ENCODE measurements around the gene SEZ6L.

The SEZ6L gene

DNA sequence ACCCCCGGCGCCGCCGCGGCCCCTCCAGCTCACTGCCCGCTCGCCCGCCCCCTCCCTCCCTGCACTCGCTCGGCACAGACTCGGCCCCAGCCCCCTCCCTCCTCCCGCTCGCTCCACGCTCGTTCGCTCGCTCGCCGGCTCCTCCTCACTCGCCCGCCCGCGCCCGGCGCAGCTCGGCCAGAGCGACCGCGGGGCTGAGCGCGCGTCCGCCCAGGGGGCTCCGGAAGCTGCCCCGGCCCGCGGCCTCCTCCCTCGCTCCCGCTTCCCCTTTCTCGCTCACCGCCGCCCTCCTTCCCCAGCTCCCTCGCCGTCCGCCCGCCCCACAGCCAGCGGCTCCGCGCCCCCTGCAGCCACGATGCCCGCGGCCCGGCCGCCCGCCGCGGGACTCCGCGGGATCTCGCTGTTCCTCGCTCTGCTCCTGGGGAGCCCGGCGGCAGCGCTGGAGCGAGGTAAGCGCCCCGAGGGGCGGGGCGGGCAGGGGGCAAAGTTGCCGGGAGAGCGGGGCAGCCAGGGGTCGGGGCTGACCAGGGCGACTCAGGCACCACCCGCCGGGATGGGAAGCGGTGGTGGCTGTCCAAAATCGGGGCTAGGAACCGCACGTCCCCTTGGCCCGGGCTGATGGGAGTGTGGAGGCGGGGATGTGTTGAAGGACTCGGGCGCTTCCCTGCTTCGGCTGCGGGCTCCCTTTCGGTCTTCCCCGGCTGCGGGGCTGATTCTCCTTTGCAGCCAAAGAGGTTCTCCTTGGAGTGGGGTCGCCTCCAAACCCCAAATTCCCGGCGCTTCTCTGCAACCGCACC, at the start of gene SEZ6L:
Gene SEZ6L, plus strand, starts transcription at position 148 of the 797 bp plus-strand sequence. Its CDS starts 208 bp downstream, at position 356.
- DNase-seq = no peak

DNA sequence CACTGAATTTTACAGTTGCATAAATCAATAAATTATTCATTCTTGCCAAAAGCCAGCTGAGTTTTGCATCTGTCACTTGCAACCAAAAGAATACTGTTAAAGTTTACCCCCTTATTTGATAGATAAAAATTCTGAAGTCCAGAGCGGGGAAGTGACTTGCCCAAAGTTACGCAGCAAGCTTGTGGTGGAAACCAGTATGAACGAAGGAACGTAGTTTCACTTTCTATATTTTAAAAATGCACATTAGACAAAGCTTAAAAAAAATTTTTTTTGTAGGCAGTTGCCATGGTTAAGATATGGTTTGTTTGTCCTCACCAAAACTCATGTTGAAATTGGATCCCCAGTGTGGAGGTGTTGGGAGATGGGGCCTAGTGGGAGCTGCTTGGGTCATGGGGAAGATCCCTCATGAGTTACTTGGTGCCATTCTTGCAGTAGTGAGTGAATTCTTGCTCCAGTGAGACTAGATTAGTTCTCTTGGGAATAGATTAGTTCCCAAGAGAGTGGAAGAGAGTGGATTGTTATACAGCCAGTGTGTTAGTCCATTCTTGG, 46.3 kb upstream of the SEZ6L start:
- DNase-seq = no peak

DNA sequence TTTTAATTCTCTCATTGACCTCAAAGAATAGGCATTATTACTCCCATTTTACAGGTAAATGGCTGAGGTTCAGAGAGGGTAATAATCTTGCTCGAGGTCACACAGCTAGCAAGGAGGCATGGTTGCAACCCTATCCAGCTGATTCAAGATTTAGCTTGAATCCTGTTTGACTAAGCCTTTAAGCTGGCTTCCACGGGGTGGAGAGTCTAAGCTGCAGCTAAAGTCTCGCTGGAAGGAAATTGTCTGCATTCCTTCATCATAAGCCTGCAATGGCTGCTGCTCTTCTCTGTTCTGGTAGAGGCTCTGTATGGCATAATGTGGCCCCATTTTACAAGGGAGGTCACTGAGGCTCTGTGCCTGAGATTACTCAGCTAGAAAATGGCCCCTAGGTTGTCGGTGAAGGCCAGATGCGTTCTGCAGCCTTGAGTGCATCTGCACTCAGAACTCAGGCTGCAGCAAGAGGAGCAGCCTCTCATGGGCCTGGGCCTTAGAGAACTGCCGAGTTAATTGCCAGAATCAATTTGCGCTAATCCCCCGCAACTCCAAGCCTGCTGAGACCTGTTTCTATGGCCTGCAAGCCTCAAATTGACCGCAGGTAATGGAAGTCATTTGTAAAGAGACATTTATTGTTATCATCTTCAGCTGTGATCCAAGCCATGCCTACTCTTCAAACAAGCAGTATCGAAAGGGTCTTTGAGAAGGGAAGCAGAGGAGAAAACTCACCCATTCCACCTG, 44.1 kb upstream of the SEZ6L start:
- DNase-seq = no peak

DNA sequence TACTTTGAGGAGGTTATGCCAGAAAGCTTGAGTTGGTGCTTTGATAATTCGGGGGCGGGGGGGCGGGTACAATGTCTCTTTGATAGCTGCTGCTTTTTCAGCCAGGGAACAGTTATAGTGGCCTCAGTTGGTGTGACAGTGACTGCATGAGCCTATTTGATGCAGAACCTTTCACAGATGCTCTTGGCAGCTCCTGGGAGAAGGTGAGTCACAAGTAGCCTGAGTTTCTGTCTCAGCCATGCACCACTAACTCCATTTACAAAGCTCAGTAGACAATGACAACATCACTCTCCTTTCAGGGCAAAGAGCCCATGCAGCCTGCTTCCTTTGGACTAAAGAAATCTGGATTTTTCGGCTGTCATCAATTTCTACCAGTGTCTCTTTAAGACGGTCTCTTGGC, 42.1 kb upstream of the SEZ6L start:
- DNase-seq = no peak

DNA sequence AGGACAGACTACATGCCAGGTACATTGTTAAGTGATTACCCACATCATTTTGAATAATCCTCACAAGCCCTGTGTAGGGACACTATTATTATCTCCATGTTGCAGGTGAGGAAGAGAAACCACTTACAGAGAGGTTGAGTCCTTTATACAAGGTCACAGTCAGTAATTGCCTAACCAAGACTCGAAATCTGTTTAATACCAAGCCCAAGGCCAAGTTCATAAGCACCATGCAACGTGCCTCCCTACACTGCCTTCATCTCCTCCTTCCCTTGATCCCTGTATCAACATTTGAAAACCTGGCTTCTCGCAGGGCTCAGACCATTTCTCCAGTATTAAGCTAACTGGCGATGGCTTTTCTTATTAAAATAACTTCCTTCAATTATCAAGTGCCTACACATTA, 41.7 kb upstream of the SEZ6L start:
- DNase-seq = no peak

DNA sequence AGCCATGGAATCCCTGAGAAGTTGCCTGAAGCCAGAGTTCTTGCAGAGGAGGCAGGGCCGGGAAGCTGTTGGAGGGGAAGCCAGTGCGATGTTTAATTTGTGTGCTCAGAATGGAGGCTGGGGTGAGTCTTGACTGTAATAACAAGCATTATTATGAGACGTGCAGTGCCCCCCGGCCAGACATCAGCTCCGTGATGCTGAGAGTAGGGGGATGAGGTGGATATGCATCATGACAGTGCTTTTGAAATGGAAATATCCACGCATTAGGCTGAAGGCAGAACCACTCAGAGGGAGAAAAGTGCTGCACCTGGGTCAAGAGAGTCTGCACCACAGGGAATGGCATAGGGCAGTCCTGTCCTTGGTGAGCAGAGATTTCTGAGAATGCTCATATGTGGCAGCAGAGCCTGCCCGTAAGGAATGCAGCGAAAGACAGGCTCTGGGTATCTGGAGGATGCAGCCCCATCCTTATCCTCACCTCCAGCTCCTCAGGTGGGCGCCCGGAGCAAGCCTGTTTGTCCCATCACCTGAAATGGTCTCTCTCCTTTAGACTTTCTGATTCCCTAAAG, 37.6 kb upstream of the SEZ6L start:
- no peak for DNase-seq

DNA sequence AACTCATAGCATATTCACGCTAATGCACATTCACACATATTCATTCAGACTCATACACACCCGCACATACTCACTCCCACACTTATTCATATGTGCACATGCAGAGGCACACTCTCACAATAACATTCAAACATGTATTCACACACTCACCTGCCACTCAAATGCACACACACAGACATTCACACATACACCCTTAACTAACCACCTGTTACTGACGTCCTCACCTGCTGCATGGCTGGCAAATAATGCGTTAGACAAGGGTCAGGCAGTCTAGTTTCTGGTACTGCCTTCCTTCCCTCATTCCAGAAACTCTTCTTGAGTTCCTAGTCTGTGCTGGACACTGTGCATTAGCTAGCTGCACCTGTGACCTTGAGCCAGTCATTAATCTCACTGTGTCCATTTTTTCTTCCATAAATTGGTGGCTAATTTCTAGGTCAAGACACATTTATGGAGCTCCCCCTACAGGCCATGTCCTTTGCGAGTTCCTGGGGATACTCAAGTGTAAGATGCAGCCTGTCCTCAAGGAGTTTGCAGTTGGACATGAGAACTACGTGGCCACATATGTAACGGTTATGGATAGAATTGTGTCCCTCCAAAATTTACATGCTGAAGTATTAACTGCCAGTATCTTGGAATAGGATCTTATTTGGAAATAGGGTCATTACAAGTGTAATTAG, 34.5 kb upstream of the SEZ6L start:
- no peak for DNase-seq

DNA sequence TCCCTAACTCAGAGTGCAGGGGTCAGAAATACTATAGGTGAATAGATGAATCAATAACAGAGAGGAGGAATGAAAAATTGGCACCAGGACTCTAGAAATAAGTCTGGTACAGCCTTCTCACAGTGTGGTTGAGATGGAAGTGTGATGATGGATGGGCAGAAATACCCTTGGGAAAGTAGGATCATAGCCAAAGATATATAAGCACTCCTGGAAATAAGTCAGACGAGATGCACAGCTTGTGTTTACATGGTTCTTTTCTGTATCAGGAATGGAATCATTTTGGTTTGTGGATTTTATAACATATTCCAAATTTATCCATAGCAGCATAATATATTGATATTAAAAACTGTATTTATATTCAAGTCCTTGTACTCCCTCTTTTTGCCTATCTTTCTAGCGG, 33.5 kb upstream of the SEZ6L start:
- DNase-seq = no peak

DNA sequence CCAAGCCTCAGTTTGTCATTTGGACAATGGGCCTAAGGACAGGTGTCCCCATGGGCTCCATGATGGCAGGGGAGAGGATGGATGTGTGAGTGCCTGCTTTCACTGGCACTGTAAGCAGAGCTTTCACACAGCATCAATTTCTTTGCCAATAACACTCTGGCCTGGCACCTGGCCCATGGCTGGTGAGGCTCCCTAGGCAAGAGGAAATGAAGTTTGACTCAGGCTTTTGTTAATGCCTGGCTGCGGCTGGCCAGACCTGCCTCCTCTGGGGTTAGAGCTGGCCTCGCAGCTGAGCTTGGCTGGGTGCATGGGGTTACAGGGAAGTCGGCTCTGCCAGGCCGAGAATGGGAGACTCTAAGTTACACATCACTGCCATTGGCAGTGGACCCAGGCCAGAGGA, 30.0 kb upstream of the SEZ6L start:
- no peak for DNase-seq

DNA sequence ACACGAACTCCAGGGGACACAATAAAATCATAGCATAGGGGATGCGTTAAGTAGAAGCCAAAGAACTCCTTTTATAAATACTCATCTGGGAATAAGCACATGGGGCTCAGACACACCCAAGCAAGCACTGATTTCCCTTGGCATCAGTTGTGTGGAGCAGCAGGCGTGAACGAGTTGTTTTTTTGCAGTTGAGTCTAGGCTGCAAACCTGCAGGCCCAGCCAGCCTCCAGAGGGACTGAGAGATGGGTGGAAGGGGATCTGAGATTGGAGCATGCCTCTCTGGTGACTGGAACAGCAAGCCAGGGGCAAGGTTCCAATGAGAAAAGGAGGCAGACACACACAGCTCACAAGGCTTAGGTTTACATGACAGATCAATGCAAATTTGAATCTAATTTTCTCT, 27.4 kb upstream of the SEZ6L start:
- DNase-seq = no peak

DNA sequence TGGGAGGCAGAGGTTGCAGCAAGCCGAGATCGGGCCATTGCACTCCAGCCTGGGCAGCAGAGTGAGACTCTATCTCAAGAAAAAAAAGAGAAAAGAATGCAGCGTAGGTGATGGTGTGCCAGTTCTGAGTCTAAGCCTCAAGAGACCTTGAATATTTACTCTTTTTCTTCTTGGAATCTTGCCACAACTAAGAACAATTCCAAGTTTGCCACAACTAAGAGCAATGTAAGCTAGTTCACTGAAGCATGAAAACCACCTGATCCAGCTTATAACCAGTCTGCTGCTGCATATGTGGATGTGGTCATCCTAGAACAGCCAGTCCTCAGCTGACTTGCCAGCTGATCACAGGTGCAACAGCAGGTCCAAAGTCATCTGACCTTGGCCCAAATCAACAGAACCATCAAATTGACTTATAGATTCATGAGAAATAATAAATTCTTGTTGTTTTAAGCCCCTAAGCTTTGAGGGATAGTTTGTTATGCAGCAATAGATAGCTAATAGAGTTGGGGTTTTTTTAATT, 25.4 kb upstream of the SEZ6L start:
- no peak for DNase-seq

DNA sequence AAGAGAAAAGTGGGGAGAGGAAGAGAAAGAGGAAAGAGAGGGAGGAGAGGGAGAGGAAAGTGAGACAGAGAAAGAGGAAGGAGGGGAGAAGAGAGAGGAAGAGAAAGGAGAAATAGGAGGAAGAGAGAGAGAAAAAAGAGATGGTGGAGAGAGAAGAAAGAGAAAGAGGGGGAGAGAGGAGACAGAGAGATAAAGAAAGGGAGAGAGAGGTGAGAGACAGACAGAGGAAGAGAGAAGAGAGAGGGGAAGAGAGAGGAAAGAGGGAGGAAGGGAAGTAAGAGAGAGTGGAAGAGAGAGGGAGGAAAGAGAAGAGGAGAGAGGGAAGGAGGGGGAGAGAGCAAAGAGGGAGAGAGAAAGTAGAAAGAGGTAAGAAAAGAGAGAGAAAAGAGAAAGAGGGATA, 9.4 kb upstream of the SEZ6L start:
- no peak for DNase-seq

DNA sequence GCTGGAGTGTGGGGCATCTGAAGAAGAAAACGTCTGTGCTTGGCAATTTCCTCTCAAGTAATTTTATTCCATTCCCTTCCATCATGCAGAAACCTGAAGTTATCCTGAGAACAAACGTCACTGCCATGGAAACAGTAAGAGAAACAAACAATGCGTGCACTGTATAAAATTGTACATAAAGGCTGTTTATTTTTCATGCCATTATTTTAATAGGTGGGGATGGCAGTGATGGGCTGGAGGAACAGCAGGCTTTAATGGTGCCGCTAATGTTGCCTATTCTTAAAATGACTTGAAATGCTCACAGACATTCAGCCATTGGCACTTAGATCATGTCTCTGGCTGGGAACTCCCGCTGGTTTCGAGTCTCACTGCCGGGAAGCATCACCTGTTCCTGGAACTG, 7.5 kb upstream of the SEZ6L start:
- DNase-seq = no peak

DNA sequence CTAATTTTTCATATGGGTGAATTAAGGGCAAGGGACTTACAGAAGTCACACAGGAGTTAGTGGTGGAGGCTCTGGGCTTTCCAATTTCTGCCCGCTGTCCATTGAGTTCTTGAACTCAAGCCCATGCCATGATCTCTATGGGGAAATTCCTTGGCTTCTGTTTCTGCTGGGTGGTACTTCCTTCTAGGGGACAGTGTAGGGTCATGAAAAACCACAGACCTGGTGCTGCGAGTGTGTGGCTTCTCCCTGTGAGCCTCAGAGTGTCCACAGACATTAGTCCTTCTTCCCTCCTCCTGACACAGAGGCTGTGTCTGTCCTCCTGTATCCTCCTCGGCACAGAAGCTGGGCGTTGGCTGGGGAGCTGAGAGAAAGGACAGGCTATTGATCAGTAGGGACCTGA, 6.3 kb upstream of the SEZ6L start:
- no peak for DNase-seq

DNA sequence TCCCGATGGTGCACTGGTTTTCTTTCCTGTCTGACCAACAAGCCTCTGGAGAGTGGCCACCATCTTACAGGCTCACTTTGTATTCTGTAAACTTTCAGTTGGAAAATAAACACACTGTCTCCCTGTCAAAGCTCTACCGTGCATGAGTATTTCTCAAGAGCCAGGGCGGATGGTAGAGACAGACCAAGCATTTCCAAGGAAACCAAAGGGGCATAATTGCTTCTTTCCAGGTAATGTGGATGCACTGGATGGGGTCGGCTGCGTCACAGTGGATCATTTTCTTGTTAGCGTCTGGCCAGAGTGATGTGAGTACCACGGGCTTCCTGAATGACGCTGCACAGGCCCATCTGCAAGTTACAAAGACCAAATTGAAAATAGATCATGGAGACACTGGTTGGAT, 5.1 kb upstream of the SEZ6L start:
- no peak for DNase-seq

DNA sequence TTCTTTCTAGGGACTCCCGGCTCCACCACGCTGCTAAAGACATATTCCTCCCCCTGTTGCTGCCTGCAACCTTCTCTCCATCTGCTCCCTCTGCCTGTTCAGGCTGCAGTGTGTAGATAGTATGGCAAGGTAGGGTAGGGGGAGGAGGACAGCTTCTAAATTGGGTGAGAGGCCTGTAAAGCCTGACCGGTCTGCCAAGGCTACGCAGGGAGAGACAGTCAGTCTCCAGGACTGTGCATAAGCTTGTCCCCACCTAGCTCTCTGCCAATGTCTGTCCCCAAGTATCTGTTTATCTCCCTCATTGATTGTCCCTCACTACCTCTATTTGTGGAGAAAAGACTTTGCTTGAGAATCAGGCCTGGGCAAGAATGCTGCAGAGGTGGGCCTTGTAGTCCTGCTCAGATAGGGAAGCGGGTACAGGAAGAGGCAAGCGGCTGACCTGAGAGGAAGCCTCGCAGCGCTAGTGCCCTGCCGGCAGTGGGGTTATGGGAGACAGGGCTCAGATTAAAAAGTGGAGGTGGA, 871 bp upstream of the SEZ6L start:
- no peak for DNase-seq

DNA sequence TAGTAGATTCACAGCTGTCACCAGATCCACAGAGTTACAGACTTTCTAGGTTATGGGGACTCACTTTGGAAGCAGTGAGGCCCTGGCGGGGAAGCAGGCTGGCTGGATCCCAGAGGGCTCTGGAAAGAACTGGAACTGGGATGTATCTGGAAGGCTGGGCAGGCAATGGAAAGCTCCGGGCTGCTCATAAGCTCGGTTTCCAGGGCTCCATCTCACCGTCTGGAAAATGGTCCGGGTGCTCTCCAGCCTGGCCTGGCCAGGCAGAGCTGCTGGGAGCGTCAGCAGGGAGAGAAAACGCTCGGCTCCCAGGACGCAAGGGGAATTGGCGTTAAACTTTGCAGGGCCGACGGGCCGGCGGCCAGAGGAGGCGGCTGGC, 335 bp upstream of the SEZ6L start:
- DNase-seq = no peak

DNA sequence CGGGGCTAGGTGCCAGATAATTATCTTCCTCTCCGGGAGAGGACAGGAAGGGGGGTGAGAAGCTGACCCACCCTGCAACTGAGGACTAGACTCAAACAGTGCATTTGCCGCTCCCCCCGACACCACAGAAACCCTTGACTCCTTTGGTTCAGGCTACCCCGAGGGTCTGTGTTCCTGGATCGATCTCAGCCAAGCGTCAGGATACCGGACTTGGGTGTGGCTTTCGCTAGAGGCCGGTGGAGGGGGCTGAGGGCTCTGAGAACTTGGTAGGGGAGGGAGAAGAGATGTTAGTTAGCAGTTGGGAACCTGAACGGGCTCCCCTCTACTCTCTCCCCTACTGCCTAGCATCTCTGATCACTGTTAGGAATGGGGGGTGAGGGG, 840 bp downstream of the SEZ6L start:
- DNase-seq = no peak

DNA sequence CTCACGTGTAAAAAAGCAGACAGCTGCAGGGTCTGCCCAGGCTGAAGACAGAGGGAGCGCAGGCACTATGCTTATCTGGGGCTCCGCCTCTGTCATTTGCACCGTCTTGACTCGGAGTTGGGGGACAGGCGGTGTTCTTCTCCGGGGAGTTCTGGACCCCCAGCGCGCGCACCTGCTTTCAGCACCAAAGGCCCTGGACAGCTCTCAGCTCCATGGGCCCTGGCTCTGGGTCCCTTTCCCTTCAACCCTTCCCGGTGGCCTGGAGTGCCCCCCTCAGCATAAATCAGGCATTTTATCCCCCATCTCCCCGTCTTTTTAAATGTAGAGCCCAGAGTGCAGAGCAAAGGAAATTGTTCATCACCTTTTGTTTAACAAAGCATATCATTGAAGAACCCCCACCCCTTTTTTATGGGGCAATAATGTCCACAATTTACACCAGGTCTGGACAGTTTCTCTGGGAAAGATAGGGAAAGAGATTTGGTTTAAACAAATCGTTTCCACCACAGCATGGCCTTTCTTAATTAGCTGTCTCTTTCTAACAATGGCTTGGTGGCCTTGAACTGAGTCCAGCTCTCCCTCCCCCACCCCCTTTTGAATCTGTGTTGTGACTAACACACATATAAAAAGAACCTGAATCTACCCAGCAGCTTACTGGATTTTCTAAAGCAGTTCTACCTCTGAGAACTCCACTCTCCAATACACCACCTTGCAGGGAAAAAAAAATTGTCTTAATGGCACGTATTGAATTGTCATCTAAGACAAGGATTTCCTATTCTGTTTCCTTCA, 1.7 kb downstream of the SEZ6L start:
- DNase-seq = no peak

DNA sequence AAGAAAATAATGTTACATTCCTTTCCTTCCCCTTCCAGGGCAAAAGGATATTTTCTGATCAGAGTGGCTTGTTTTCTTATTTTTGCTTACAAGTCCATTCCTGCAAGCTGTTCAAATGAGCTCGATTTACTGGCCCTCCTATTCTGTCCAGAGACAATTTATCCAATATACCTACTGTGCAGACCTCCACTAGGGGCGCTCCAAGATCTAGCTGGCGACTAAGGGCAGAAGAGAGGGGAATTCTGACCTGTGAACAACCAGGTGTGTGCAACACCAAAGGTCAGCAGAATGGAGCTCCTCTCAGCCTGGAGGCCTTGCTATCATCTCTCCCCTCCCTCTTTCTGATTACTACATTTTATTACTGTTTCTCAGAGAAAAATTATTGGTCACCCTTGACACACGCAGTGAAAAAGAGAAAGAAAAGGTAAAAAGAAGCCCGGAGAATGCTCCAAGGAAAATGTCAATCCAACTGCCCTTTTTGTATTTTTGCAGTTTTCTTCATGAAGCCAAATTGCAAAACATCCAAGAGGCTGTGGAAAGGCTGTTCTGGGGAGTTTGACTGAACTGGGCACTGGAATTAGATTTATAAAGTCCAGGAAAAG, 3.2 kb downstream of the SEZ6L start:
- peak in 1 of 2 experiments; percentile 16 for DNase-seq

DNA sequence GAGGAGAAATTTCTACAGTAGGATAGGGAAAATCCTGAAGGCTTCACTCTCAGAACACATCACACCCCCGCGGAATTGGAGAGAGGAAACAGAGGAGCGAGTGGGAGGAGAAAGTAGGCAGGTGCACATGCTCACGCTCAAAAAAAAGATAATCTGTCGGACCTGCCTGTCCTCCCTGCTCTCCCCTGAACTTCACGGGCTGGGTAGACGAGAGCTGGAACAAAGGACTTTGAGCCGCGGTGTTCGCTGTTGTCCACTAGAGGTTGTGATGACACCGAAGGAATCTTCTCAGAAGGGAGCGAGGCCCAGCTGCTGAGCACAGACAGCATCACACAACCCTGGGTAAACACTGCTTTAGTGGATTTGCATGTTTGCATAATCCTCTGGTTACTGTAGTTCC, 5.0 kb downstream of the SEZ6L start:
- no peak for DNase-seq

DNA sequence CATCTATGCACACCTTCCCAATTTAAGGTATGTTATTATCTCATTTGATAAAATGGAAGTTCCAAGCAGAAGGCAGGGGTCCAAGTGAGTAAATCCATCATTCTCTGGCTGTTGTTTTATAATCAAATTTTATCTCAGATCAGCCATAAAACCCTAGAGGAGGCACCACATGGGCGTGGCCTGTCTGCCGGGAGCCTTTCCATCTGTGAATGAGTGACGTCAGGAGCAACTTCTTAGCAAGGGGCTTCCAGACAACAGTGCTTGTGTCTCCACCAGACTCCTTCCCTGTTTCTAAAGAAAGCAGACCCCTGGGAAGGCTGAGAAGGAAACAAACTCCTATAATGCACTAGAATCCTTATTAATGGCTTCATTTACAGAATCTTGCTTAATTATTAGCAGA, 13.5 kb downstream of the SEZ6L start:
- no peak for DNase-seq

Data from SW 1271 (cell line).